ENCODE data around the gene NPBWR2. TPM values are rescaled to one million over a fixed set of nuclear protein-coding genes. Genes with fewer than 3 reads are reported as not detected.
A peak's percentile ranks its signal among the peaks of the same experiment; 100 is the strongest.

Gene NPBWR2
- total RNA-seq, 1 experiment from 2014 or later, result not detected

- no peak for DNase-seq (ENCODE audit: low spot score)
Measured at GRCh38 chr20:64072498-64073063, 34.8 kb downstream of the NPBWR2 start.

GRCh38 chr20:64071341-64072332 lies 35.7 kb downstream of the NPBWR2 start:
- no peak for DNase-seq (ENCODE audit: low spot score)

DNA sequence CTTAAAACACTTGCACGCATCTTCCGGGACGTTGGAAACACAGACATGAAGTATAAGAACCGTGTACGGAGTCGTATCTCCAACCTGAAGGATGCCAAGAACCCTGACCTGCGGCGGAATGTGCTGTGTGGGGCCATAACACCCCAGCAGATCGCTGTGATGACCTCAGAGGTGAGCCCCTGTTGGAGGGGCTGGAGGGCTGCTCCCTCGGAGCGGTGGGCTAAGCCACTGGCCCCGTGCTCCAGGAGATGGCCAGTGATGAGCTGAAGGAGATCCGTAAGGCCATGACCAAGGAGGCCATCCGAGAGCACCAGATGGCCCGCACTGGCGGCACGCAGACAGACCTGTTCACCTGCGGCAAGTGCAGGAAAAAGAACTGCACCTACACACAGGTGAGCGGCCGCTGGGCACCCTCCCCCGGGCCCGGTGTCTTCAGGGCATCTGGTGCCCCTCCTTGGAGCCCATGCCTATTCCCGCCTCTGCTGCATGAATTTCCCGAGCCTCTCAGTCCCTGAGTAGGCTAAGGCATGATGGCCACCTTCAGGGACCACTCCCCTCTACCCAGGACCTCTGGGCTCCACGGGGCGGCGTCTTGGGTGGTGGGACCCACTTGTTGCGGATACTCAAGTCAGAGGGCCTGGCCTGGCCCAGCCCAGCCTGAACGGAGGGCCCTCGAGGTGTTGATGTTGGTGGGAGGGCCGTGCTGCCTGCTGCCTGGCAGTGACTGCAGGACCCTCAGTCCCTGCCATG lies 36.9 kb downstream of the NPBWR2 start:
- no peak for DNase-seq (ENCODE audit: low spot score)

- no peak for DNase-seq (ENCODE audit: low spot score)
Measured at GRCh38 chr20:64069614-64070243, 37.6 kb downstream of the NPBWR2 start.

DNA sequence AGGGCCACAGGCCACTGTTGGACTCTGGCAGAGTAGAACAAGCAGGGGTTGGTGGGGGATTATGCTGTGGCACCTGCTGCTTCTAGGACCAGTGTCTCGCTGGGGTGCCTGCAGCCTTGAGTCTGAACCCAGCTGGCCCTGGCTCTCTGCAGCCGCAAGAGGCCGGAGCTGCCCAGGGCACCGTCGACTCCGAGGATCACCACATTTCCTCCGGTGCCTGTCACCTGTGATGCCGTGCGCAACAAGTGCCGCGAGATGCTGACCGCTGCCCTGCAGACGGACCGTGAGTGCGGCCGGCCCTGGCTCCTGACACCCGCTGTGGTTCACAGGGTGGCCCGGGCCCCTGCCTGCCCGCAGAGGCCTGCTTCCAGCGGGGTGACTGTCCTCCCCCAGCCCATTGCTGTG lies 38.2 kb downstream of the NPBWR2 start:
- no peak for DNase-seq (ENCODE audit: low spot score)

- DNase-seq (ENCODE audit: low spot score), result no peak
Measured at GRCh38 chr20:64068386-64069208, 38.8 kb downstream of the NPBWR2 start.

DNA sequence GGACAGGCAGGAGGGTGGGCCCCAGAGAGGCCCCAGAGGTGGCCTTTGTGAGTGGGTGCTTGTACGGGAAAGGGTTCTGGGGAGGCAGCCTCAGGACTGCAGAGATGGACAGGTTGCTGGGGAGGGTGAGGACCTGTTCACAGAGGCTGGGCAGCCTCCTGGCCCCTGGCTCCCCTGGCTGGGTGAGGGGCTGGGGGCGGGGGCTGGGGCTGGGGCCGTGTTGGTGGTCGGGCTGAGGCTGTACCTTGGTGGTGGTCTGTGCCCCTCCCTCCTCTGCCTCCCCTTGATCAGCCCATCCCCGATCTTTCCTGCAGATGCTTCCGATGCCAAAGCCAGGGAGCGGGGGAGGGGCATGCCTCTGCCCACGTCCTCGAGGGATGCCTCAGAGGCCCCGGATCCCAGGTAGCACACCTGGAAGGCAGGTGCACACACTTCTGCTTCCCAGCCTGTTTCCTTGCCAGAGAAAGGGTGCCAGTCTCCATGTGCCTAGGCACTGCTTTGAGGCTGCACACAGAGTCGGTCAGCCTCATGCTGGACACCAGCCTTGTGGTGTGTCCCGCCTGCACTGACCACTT lies 39.5 kb downstream of the NPBWR2 start:
- DNase-seq (ENCODE audit: low spot score), result no peak

- DNase-seq (ENCODE audit: low spot score), result no peak
Measured at GRCh38 chr20:64067005-64067632, 40.2 kb downstream of the NPBWR2 start.

GRCh38 chr20:64065974-64066343 lies 41.4 kb downstream of the NPBWR2 start:
- DNase-seq (ENCODE audit: low spot score), result peak; percentile 99

- DNase-seq (ENCODE audit: low spot score), result no peak
Measured at GRCh38 chr20:64065062-64065973, 42.0 kb downstream of the NPBWR2 start.

DNA sequence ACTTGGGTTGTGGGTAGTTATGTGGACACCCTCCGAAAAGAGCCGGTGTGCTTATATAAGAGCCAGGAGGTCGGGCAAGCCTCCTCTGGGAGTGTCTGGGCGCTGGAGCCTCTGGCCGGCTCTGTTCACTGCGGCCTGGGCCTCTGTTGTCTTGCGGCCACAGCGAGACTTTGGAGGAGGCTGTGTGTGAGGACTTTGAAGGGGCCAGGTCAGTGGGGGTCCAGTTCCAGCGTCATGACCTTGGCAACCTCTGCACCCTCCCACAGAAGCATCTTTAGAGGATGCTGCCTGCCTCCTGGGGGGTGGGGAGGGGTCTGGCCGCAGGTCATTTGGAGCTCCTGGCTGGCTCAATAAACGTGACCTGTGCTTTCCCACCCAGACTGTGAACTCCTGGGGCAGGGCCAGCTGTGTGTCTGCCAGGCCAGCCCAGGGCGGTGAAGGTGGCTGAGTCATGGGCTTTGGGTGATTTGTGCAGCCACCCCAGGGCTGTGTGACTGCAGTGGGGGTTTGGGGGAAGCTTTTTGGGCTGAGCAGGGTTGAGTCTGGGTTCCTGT lies 43.1 kb downstream of the NPBWR2 start:
- DNase-seq (ENCODE audit: low spot score), result peak; percentile 90

GRCh38 chr20:64063389-64064144 lies 43.8 kb downstream of the NPBWR2 start:
- DNase-seq (ENCODE audit: low spot score), result no peak

GRCh38 chr20:64062596-64063388 lies 44.6 kb downstream of the NPBWR2 start, which contains the start of gene TCEA2:
TSS of gene TCEA2 (plus strand) at chr20:64063198. CDS start at chr20:64063313, 115 bp downstream.
- DNase-seq (ENCODE audit: low spot score), result peak; percentile 93

GRCh38 chr20:64062276-64062595 lies 45.1 kb downstream of the NPBWR2 start:
- DNase-seq (ENCODE audit: low spot score), result no peak

DNA sequence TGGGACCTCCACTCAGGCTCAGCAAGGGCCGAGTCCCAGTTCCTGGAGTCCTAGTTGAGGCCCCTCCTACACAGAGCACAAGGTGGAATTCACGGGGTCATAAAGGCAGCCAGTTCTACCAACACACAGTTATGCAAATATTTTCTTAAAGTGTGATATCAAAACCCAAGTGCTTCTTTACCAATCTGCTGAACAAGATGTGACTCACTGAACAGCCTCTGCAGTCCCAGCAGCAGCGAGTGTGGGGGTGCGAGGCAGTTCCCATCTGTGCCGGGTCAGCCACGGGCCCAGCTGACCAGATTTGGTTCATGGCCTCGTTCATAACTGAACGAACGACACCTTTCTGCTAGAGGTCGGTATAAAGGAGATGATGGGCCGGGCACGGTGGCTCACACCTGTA lies 48.8 kb downstream of the NPBWR2 start:
- DNase-seq (ENCODE audit: low spot score), result no peak

GRCh38 chr20:64057628-64058498 lies 49.5 kb downstream of the NPBWR2 start:
- peak; percentile 73 for DNase-seq (ENCODE audit: low spot score)
